Measurements from ENCODE around the gene TMEM135.
"Not testable (repeated sequence)": the region's sequence is repeated elsewhere in the genome, so short reads cannot be mapped to it uniquely, and the experiment has no call there.

TMEM135 gene

DNA sequence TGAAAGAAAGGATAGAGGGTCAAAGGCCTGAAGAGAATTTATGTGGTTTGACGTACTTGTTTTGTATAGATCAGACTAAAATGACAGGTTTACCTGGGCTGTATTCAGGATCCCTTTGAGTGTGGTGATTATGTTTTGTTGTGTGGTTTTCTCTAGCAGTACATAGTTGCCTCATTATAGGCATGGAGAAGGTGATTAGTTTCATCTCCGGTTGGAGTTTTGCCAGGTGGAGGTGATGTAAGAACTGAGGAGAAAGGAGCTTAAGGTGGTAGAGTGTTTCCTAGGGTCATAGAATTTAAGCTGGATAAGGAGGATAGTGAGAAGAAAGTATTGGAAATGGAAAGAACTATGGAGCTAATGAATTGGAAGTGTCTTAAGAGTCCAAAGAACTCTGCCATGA is 229.0 kb downstream of the TMEM135 start:
- no peak for DNase-seq (ENCODE audit: low spot score)
- TF ChIP-seq, protein P1, sequence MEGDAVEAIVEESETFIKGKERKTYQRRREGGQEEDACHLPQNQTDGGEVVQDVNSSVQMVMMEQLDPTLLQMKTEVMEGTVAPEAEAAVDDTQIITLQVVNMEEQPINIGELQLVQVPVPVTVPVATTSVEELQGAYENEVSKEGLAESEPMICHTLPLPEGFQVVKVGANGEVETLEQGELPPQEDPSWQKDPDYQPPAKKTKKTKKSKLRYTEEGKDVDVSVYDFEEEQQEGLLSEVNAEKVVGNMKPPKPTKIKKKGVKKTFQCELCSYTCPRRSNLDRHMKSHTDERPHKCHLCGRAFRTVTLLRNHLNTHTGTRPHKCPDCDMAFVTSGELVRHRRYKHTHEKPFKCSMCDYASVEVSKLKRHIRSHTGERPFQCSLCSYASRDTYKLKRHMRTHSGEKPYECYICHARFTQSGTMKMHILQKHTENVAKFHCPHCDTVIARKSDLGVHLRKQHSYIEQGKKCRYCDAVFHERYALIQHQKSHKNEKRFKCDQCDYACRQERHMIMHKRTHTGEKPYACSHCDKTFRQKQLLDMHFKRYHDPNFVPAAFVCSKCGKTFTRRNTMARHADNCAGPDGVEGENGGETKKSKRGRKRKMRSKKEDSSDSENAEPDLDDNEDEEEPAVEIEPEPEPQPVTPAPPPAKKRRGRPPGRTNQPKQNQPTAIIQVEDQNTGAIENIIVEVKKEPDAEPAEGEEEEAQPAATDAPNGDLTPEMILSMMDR (IDR thresholded peaks at IDR 0.05; ENCODE audit: extremely low read depth, missing control alignments), result no peak

GRCh38 chr11:87271951-87272350 is 234.2 kb downstream of the TMEM135 start:
- not testable (repeated sequence) for DNase-seq (ENCODE audit: low spot score)

- no peak for DNase-seq (ENCODE audit: low spot score)
- TF ChIP-seq, protein P1 (IDR thresholded peaks at IDR 0.05; ENCODE audit: extremely low read depth, missing control alignments), result no peak
These were observed 237.4 kb downstream of the TMEM135 start for GRCh38 chr11:87275176-87275575.

DNA sequence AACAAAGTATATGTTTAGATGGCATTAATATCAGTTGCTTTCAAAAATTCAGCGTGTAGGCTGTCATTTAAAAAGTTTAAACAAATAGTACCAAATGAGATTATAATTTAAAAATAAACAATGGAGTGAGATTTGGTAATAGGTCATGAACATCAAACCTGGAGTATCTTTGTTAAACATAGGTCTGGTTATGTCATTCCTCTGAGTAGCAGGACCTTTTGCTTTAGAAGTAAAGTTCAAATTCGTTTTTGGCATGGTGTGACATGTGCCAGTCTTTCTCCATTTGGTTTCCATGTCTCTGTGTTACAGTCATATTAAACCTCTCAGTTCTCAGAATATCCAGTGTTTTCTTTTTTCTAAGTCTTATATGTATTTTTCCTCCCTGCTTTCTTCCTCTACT is 242.4 kb downstream of the TMEM135 start:
- DNase-seq (ENCODE audit: low spot score), result no peak
- TF ChIP-seq, protein P1 (IDR thresholded peaks at IDR 0.05; ENCODE audit: extremely low read depth, missing control alignments), result no peak

DNA sequence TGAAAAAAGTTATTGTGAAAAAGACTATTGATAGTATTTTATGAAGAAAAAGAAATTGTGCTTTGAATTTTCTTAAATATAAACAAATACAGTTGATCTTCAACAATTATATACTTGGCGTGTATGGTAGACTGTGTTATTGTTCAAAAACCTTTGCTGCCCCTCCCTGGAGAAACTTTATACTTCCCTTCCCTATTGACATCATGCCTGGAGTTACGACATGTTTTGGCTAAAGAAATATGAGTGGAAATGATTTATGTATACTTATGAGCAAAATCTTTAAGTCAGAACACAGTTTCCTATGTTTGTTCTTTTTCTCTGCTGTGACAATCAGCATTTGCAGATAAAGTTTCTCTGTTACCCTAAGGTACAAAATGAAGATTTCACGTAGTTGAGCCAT is 243.8 kb downstream of the TMEM135 start:
- no peak for DNase-seq (ENCODE audit: low spot score)
- TF ChIP-seq, protein P1 (IDR thresholded peaks at IDR 0.05; ENCODE audit: extremely low read depth, missing control alignments), result no peak

DNA sequence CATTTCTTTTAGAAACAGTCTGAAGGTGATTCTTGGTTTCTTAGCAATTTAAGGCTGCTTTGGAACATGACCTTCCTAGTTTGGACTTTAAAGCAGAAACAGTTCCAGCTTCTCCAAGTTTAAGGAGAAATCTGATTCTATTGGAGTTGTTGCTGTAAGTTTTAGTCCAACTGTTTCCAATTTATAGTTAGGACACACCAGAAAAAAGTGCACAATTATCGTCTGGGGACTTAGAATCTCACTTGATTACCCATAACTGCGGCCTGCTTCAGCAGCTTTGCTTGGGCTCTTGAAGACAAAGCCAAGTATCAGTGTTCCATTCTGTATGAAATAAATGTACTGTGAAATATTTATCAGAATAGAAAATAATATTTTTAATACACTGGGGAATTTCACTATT is 246.6 kb downstream of the TMEM135 start:
- DNase-seq (ENCODE audit: low spot score), result no peak
- TF ChIP-seq, protein P1 (IDR thresholded peaks at IDR 0.05; ENCODE audit: extremely low read depth, missing control alignments), result no peak

DNA sequence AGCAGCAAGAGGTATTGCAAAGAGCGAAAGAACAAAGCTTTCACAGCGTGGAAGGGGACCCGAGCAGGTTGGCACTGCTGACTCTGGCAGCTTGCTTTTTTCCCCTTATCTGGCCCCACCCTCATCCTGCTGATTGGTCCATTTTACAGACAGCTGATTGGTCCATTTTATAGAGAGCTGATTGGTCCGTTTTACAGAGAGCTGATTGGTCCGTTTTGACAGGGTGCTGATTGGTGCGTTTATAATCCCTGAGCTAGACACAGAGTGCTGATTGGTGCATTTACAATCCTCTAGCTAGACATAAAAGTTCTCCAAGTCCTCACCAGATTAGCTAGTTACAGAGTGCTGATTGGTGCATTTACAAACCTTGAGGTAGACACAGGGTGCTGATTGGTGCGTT is 247.9 kb downstream of the TMEM135 start:
- not testable (repeated sequence) for DNase-seq (ENCODE audit: low spot score)

GRCh38 chr11:87286338-87286737 is 248.6 kb downstream of the TMEM135 start:
- TF ChIP-seq, protein P1 (IDR thresholded peaks at IDR 0.05; ENCODE audit: extremely low read depth, missing control alignments), result no peak
- no peak for DNase-seq (ENCODE audit: low spot score)
